ENCODE results near the gene MCEMP1.

Gene MCEMP1

GRCh38 chr19:7676854-7677253 lies at the start of gene MCEMP1:
TSS of gene MCEMP1 (plus strand) at chr19:7677090. CDS start at chr19:7677121, 31 bp downstream.
- in situ Hi-C loops (cut with HindIII; ENCODE audit: low sequenced_read_pairs) = no loop called here

GRCh38 chr19:7627166-7627565 lies 49.7 kb upstream of the MCEMP1 start:
- in situ Hi-C loops (cut with HindIII; ENCODE audit: low sequenced_read_pairs) = no loop called here

GRCh38 chr19:7628589-7629311 lies 48.1 kb upstream of the MCEMP1 start:
- in situ Hi-C loops (cut with HindIII; ENCODE audit: low sequenced_read_pairs) = no loop called here

- in situ Hi-C loops (cut with HindIII; ENCODE audit: low sequenced_read_pairs) = no loop called here
These were observed 47.4 kb upstream of the MCEMP1 start, which contains the start of the genes PET100 and XAB2 for GRCh38 chr19:7629347-7630054. TSS of gene PET100 (plus strand) at chr19:7629793. CDS start at chr19:7629834, 41 bp downstream. TSS of gene XAB2 (minus strand) at chr19:7629545. CDS start at chr19:7629527, 18 bp downstream.

- in situ Hi-C loops (cut with HindIII; ENCODE audit: low sequenced_read_pairs) = no loop called here
These were observed 45.3 kb upstream of the MCEMP1 start for GRCh38 chr19:7631577-7631976.

GRCh38 chr19:7632340-7633203 lies 44.3 kb upstream of the MCEMP1 start:
- in situ Hi-C loops (cut with HindIII; ENCODE audit: low sequenced_read_pairs) = no loop called here

- in situ Hi-C loops (cut with HindIII; ENCODE audit: low sequenced_read_pairs) = no loop called here
These were observed 43.2 kb upstream of the MCEMP1 start, which contains the start of gene PCP2 for GRCh38 chr19:7633698-7634097. TSS of gene PCP2 (minus strand) at chr19:7633719. CDS start at chr19:7633457, 262 bp downstream.

GRCh38 chr19:7635670-7636069 lies 41.2 kb upstream of the MCEMP1 start:
- in situ Hi-C loops (cut with HindIII; ENCODE audit: low sequenced_read_pairs) = no loop called here

GRCh38 chr19:7636317-7636690 lies 40.6 kb upstream of the MCEMP1 start:
- in situ Hi-C loops (cut with HindIII; ENCODE audit: low sequenced_read_pairs) = no loop called here

- in situ Hi-C loops (cut with HindIII; ENCODE audit: low sequenced_read_pairs) = no loop called here
These were observed 40.1 kb upstream of the MCEMP1 start, which contains the start of gene STXBP2 for GRCh38 chr19:7636691-7637373. TSS of gene STXBP2 (plus strand) at chr19:7637110. CDS start at chr19:7637150, 40 bp downstream.

GRCh38 chr19:7637374-7638256 lies 39.3 kb upstream of the MCEMP1 start:
- in situ Hi-C loops (cut with HindIII; ENCODE audit: low sequenced_read_pairs) = no loop called here

- in situ Hi-C loops (cut with HindIII; ENCODE audit: low sequenced_read_pairs) = no loop called here
These were observed 38.0 kb upstream of the MCEMP1 start for GRCh38 chr19:7638802-7639465.

- in situ Hi-C loops (cut with HindIII; ENCODE audit: low sequenced_read_pairs) = no loop called here
These were observed 37.0 kb upstream of the MCEMP1 start for GRCh38 chr19:7639863-7640348.

GRCh38 chr19:7640803-7641202 lies 36.1 kb upstream of the MCEMP1 start:
- in situ Hi-C loops (cut with HindIII; ENCODE audit: low sequenced_read_pairs) = no loop called here

GRCh38 chr19:7641290-7642276 lies 35.3 kb upstream of the MCEMP1 start:
- in situ Hi-C loops (cut with HindIII; ENCODE audit: low sequenced_read_pairs) = no loop called here

- in situ Hi-C loops (cut with HindIII; ENCODE audit: low sequenced_read_pairs) = no loop called here
These were observed 34.4 kb upstream of the MCEMP1 start for GRCh38 chr19:7642295-7643030.

GRCh38 chr19:7643031-7643415 lies 33.9 kb upstream of the MCEMP1 start:
- in situ Hi-C loops (cut with HindIII; ENCODE audit: low sequenced_read_pairs) = no loop called here

Data from DLD1 (cell line).